IMR-90 (cell line): ENCODE data around the gene FAT2. TPM values are rescaled to one million over a fixed set of nuclear protein-coding genes. Genes with fewer than 3 reads are reported as not detected.

ENCODE experiments used
- ATAC-seq: fragments of 200-7000 bp; cut with Tn5 transposase; 2 replicates; pipeline ENCODE4 v1.9.1; 2020; ENCODE audit warnings: low read depth, mild to moderate bottlenecking, moderate library complexity
- BruUV-seq: library from RNA; stranded (reverse); fragments of 400-500 nt; replicated peaks from 2 replicates; lab custom pipeline; 2021; lab: Mats Ljungman, UMichigan
- CTCF ChIA-PET: fragments of 300-600 bp; formaldehyde crosslinking; extraction: SDS; loops from one replicate; lab custom pipeline; 2021; ENCODE audit warnings: antibody characterized with exemption; lab: Yijun Ruan, JAX
- POLR2A ChIA-PET: fragments of 300-600 bp; sonication (Branson Sonifier 250); formaldehyde crosslinking; loops from one replicate; lab custom pipeline; 2022; ENCODE audit warnings: antibody characterized with exemption; ENCODE audit not compliant: unreplicated experiment; lab: Charles Lee
- DNase-seq: peaks from one replicate; pipeline ENCODE4 v3.0.0; 2013
- H2AFZ ChIP-seq: replicated peaks from 2 replicates; pipeline ENCODE3; 2013; ENCODE audit warnings: low read length, mild to moderate bottlenecking; ENCODE audit not compliant: poor library complexity
- H2AK5ac ChIP-seq: 2 replicates; pipeline ENCODE4 v1.6.1; 2013; ENCODE audit warnings: low read depth, low read length, inconsistent platforms
- H2AK9ac ChIP-seq: replicated peaks from 2 replicates; pipeline ENCODE3; 2013; ENCODE audit warnings: mild to moderate bottlenecking, low read depth, low read length, moderate library complexity; ENCODE audit not compliant: poor library complexity
- H2BK120ac ChIP-seq: 2 replicates; pipeline ENCODE4 v1.6.1; 2013; ENCODE audit warnings: low read depth, low read length, inconsistent platforms
- H2BK15ac ChIP-seq: 3 replicates; pipeline ENCODE4 v1.6.1; 2013; ENCODE audit warnings: low read depth, low read length, inconsistent platforms
- H2BK20ac ChIP-seq: 2 replicates; pipeline ENCODE4 v1.6.1; 2013; ENCODE audit warnings: low read depth, mild to moderate bottlenecking, inconsistent platforms, low read length, moderate library complexity
- H2BK5ac ChIP-seq: 2 replicates; pipeline ENCODE4 v1.6.1; 2013; ENCODE audit warnings: mild to moderate bottlenecking, low read depth, low read length, inconsistent platforms; ENCODE audit not compliant: poor library complexity, severe bottlenecking
- H3K14ac ChIP-seq: replicated peaks from 2 replicates; pipeline ENCODE4 v1.6.1; 2013; ENCODE audit warnings: low read depth, low read length, inconsistent platforms
- H3K18ac ChIP-seq: 2 replicates; pipeline ENCODE4 v1.6.1; 2013; ENCODE audit warnings: low read depth, low read length, control low read depth
- H3K23ac ChIP-seq: 2 replicates; pipeline ENCODE4 v1.6.1; 2013; ENCODE audit warnings: low read depth, low read length, inconsistent platforms
- H3K27ac ChIP-seq: 2 replicates; pipeline ENCODE4 v1.5.1; 2013; ENCODE audit warnings: mild to moderate bottlenecking, control low read depth, low read length; ENCODE audit not compliant: insufficient read depth
- H3K27me3 ChIP-seq: 2 replicates; pipeline ENCODE4 v1.6.1; 2013; ENCODE audit warnings: low read length; ENCODE audit not compliant: control insufficient read depth, insufficient read depth
- H3K36me3 ChIP-seq: 2 replicates; pipeline ENCODE4 v1.6.1; 2013; ENCODE audit warnings: low read length, mixed read lengths; ENCODE audit not compliant: control insufficient read depth, insufficient read depth
- H3K4ac ChIP-seq: 2 replicates; pipeline ENCODE4 v1.6.1; 2013; ENCODE audit warnings: low read depth, low read length, inconsistent platforms
- H3K4me1 ChIP-seq: 2 replicates; pipeline ENCODE4 v1.6.1; 2013; ENCODE audit warnings: low read length, mixed read lengths; ENCODE audit not compliant: control insufficient read depth, insufficient read depth
- H3K4me2 ChIP-seq: 2 replicates; pipeline ENCODE4 v1.6.1; 2013; ENCODE audit warnings: low read depth, mild to moderate bottlenecking, control low read depth, low read length, moderate library complexity
- H3K4me3 ChIP-seq: 2 replicates; pipeline ENCODE4 v1.5.1; 2013; ENCODE audit warnings: low read depth, mild to moderate bottlenecking, control low read depth, low read length, moderate library complexity; ENCODE audit not compliant: insufficient read depth
- H3K56ac ChIP-seq: 2 replicates; pipeline ENCODE4 v1.6.1; 2013; ENCODE audit warnings: low read length, inconsistent platforms; ENCODE audit not compliant: insufficient read depth; ENCODE audit errors: extremely low read depth
- H3K79me1 ChIP-seq, 2 experiments: 2 replicates each; pipeline ENCODE4 v1.6.1; 2013; ENCODE audit warnings: low read length in 2 of 2, inconsistent platforms in 1 of 2, low read depth in 1 of 2
- H3K9ac ChIP-seq: 2 replicates; pipeline ENCODE4 v1.6.1; 2013; ENCODE audit warnings: low read depth, low read length, control low read depth
- H3K9me1 ChIP-seq: 2 replicates; pipeline ENCODE4 v1.6.1; 2013; ENCODE audit warnings: low read length, inconsistent platforms; ENCODE audit not compliant: insufficient read depth
- H3K9me3 ChIP-seq: 2 replicates; pipeline ENCODE4 v1.6.1; 2013; ENCODE audit warnings: low read length; ENCODE audit not compliant: control insufficient read depth, insufficient read depth
- H4K20me1 ChIP-seq: 2 replicates; pipeline ENCODE4 v1.6.1; 2013; ENCODE audit warnings: low read length, inconsistent platforms; ENCODE audit not compliant: insufficient read depth
- H4K5ac ChIP-seq: 2 replicates; pipeline ENCODE4 v1.6.1; 2013; ENCODE audit warnings: mild to moderate bottlenecking, low read depth, low read length, control low read depth
- H4K8ac ChIP-seq, 2 experiments: 2 replicates each; pipeline ENCODE4 v1.6.1; 2013; ENCODE audit warnings: low read depth in 2 of 2, low read length in 2 of 2, control low read depth in 1 of 2, inconsistent platforms in 1 of 2
- H4K91ac ChIP-seq: 2 replicates; pipeline ENCODE4 v1.6.1; 2013; ENCODE audit warnings: low read depth, low read length, inconsistent platforms; ENCODE audit not compliant: insufficient read depth
- BHLHE40 ChIP-seq: fragments of 150-350 bp; IDR thresholded peaks from 2 replicates; pipeline ENCODE4 v1.6.1; 2016; ENCODE audit warnings: mild to moderate bottlenecking, low read depth, low read length
- CHD1 ChIP-seq: IDR thresholded peaks from 2 replicates; pipeline ENCODE4 v1.6.1; 2012; ENCODE audit warnings: low read depth, low read length, improper control_type of control experiment
- CTCF ChIP-seq: conservative IDR thresholded peaks from 2 replicates; pipeline ENCODE4 v1.5.1; 2012; ENCODE audit warnings: mild to moderate bottlenecking, low read depth, low read length, improper control_type of control experiment
- MAFK ChIP-seq: IDR thresholded peaks from 2 replicates; pipeline ENCODE4 v1.6.1; 2012; ENCODE audit warnings: low read depth, low read length, improper control_type of control experiment
- MAZ ChIP-seq: IDR thresholded peaks from 2 replicates; pipeline ENCODE4 v1.6.1; 2012; ENCODE audit warnings: low read depth, mild to moderate bottlenecking, low read length, improper control_type of control experiment, moderate library complexity, borderline replicate concordance
- MXI1 ChIP-seq: IDR thresholded peaks from 2 replicates; pipeline ENCODE4 v1.6.1; 2012; ENCODE audit warnings: low read depth, mild to moderate bottlenecking, low read length, moderate library complexity, borderline replicate concordance
- POLR2A ChIP-seq: IDR thresholded peaks from 2 replicates; pipeline ENCODE4 v1.6.1; 2012; ENCODE audit warnings: mild to moderate bottlenecking, low read depth, low read length
- RCOR1 ChIP-seq: IDR thresholded peaks from 2 replicates; pipeline ENCODE4 v1.6.1; 2012; ENCODE audit warnings: mild to moderate bottlenecking, low read length, improper control_type of control experiment; ENCODE audit not compliant: insufficient replicate concordance
- RFX5 ChIP-seq: IDR thresholded peaks from 2 replicates; pipeline ENCODE4 v1.8.0; 2012; ENCODE audit warnings: low read depth, mild to moderate bottlenecking, low read length, moderate library complexity
- USF2 ChIP-seq: fragments of 150-350 bp; IDR thresholded peaks from 2 replicates; pipeline ENCODE4 v1.6.1; 2017; ENCODE audit warnings: mild to moderate bottlenecking, antibody characterized with exemption, low read length, low read depth
- WGBS, 2 experiments: methylation state at CpG; one replicate each; pipeline versions ENCODE4 v1.1.5 to v1.1.7; 2013; ENCODE audit warnings: missing lambda C conversion rate in 2 of 2; ENCODE audit not compliant: insufficient read length in 1 of 2; ENCODE audit errors: extremely low coverage in 2 of 2; 5-methylcytosine and 5-hydroxymethylcytosine counted together
- dilution Hi-C: fragments of 300-500 bp; cut with HindIII; formaldehyde crosslinking; loops from one replicate; pipeline ENCODE4 v1.14.3; 2018; ENCODE audit warnings: low sequenced_read_pairs; ENCODE audit not compliant: unreplicated experiment
- in situ Hi-C: fragments of 300-500 bp; cut with MboI; formaldehyde crosslinking; loops from 3 replicates; pipeline ENCODE4 v1.14.3; 2019; ENCODE audit warnings: low sequenced_read_pairs, inconsistent platforms, mixed read lengths
- intact Hi-C: fragments of 100-400 bp; cut with micrococcal nuclease; formaldehyde crosslinking; loops from 2 replicates; pipeline ENCODE4 v1.10.0; 2022
- polyA plus RNA-seq, 3 experiments: library from polyadenylated mRNA; depleted of rRNA; stranded (reverse); fragments of >200 nt; gene quantifications; 2 replicates each; pipeline ENCODE4 v1.2.3, GENCODE V29; 2012; ENCODE audit warnings: low replicate concordance in 1 of 3
- total RNA-seq: library from RNA; depleted of rRNA; stranded (reverse); fragments of >200 nt; gene quantifications from 2 replicates; pipeline ENCODE4 v1.2.3, GENCODE V29; 2012

The FAT2 gene
- total and polyA plus RNA-seq, 2 of the 4 experiments (the other 2 are of a cell fraction): under 0.01 to 0.03 TPM

DNA sequence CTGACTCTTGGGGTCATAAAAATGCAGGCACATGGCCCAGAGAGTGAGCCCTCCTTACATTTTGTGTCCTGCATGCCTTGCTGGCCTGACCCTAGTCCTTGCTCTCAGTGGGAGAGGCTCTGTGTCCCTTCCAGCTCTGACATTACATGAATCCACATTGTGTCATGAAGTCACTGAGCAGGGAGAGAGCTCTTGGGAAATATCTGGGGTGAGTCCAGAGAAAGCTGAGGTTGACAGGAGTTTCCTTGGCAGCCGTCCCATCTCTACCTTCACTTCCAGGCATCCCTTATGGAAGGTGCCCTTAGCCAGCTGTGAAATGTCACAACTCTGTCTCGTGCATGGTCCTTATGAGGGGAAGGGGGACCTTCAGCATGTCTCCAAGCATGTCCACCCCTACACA, 41.0 kb downstream of the FAT2 start:
- no peaks in the 10 kb centered on the region for H4K20me1 ChIP-seq
- H2BK120ac ChIP-seq: no peak overlapping the region
- H3K9me3 ChIP-seq: no peaks in the 10 kb centered on the region
- H3K18ac ChIP-seq: no peak overlapping the region
- H3K9ac ChIP-seq: no peak overlapping the region
- intact Hi-C loops: no loop called here
- POLR2A ChIA-PET: no interaction called here
- ATAC-seq (no peak), DNase-seq (no peak)
- H2AFZ ChIP-seq: no peak overlapping the region
- H3K9me1 ChIP-seq: no peaks in the 10 kb centered on the region
- TF ChIP-seq RCOR1: no peak
- no peak for TF ChIP-seq USF2
- TF ChIP-seq MXI1: no peak
- TF ChIP-seq CTCF: no peak
- TF ChIP-seq MAFK: no peak
- no peak for TF ChIP-seq POLR2A
- TF ChIP-seq RFX5: no peak
- no peak for TF ChIP-seq BHLHE40
- TF ChIP-seq CHD1: no peak
- TF ChIP-seq MAZ: no peak
- H3K4me3 ChIP-seq: no peak overlapping the region
- no peak overlapping the region for H3K4me2 ChIP-seq
- H2AK5ac ChIP-seq: no peak overlapping the region
- H2BK5ac ChIP-seq: no peak overlapping the region
- H3K36me3 ChIP-seq: no peaks in the 10 kb centered on the region
- no peak overlapping the region for H4K5ac ChIP-seq
- H4K8ac ChIP-seq: no peak overlapping the region
- CTCF ChIA-PET: no interaction called here
- H2BK20ac ChIP-seq: no peak overlapping the region
- H4K91ac ChIP-seq: no peak overlapping the region
- no peak overlapping the region for H3K23ac ChIP-seq
- WGBS, 2 experiments: no CpG with 5 or more reads among the region's 2 CpGs
- no peak overlapping the region for H3K56ac ChIP-seq
- H3K27ac ChIP-seq: no peak overlapping the region
- no peaks in the 10 kb centered on the region for H3K79me1 ChIP-seq
- no peak overlapping the region for H3K14ac ChIP-seq
- H3K4ac ChIP-seq: no peak overlapping the region
- in situ Hi-C loops: no loop called here
- H3K4me1 ChIP-seq: no peaks in the 10 kb centered on the region
- BruUV-seq: no TSS peak
- H2BK15ac ChIP-seq: no peak overlapping the region
- dilution Hi-C loops: no loop called here
- no peak overlapping the region for H2AK9ac ChIP-seq
- H3K27me3 ChIP-seq: no peaks in the 10 kb centered on the region; the same call in 1 of the 2 replicates
